Measurements from ENCODE around the gene EEF2.
A peak's percentile ranks its signal among the peaks of the same experiment; 100 is the strongest.
"Not testable (repeated sequence)": the region's sequence is repeated elsewhere in the genome, so short reads cannot be mapped to it uniquely, and the experiment has no call there.

EEF2 gene

DNA sequence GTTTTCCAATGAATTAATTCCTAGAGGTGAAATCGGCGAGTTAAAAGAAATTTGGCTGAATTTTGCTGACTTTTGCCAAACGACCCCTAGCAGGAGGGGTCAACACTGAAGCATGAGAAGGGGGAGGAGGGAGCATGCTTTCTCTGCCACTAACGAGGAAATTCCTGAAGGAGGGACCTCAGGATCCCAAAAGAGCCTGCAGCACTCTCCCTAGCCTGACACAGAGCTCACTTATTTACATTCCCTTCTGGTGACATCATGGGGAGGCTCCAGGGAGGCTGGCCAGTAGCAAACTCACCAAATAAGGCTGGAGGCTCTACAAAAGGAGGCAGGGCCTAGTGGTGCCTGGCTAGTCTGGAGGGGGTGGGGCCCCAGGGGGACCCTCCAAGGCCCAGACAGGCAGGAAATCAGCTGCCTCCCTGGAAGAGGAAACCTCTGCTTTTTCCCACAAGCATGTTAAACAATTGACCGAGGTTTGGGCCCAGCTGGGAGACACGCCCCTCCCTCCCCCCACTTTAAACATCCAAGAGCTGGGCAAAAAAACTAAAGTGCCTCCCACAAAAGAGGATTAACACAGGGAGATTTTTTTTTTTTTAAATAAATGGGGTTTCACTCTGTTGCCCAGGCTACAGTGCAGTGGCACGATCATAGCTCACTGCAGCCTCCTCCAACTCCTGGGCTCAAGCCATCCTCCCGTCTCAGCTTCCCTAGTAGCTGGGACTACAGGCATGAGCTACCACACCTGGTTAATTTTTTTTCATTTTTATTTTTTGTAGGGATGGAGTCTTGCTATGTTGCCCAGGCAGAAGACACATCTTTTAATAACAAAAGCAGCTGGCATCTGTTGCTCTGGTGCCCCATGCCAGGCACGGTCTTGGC, 16.5 kb downstream of the EEF2 start:
- peak; percentile 80 for DNase-seq

GRCh38 chr19:3967983-3968382, 17.3 kb downstream of the EEF2 start:
- DNase-seq, result not testable (repeated sequence)

- DNase-seq, result no peak
Observed at GRCh38 chr19:3966051-3967017, 18.9 kb downstream of the EEF2 start.

DNA sequence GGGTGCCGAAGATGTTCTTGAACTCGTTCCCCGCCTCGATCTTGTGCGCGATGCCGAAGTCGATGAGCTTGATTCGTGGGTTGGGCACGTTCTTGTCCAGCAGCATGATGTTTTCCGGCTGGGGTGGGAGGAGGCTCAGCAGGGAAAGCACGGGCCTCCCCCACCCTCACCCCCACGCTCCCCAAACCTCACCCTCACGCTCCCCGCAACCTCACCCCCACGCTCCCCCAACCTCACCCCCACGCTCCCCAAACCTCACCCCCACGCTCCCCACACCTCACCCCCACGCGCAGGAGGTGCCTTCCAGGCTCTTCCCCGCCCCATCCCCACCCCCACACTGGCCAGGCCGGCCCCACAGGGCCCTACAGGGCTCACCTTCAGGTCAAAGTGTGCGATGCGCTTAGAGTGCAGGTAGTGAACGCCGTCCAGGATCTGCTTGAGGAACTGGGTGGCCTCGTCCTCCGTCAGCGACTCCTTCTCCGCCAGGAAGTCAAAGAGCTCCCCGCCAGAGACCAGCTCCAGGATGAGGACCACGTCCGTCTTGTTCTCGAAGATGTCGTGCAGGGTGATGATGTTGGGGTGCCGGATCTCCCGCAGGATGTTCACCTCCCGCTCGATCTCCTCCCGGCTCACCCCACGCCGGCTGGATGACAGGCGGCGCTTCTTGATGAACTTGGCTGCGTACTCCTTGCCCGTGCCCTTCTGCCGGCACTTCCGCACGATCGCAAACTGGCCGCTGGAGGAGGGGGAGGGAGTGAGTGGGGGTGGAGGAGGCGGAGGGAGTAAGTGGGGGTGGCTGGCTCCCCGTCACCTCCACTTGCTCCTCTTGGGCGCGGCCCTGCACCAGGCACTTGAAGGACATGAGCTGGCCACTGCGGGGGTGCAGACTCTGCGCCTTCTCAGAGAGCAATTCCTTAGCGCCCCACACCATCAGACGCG, 20.7 kb downstream of the EEF2 start:
- no peak for DNase-seq

DNA sequence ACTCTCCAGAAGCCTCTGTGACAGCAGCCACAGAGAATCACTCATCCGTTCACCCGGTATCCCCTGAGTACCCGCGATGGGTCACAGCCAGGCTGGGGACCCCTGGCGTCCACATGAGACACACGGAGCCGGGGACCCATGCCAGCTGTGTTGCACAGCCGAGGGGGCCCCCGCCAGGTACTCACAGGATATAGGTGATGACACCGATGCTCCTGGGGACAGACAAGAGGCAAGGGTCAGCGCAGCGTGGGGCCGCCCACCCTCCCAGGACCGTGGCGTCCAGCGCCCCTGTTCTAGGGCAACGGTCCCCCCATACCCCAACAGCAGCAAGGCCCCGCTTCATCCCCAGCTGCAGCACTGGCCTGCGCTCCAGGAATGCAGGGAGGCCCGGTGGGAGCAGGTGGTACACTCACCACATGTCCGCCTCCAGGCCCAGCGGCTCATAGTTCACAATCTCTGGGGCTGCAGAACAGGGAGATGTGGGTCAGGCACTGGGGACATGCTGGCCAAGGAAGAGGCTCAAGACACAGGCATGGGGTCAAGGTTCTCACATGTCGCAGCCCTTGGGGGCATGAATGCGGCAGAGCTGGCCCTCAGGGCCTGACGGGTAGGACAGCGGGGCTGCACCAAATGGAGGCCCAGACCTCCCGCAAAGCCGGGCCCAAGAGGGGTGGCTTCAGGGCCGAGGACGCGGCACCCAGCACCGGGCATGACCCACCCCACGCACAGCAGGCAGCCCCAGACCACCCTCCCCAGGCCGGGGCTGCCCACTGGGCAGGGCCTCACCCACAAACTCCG, 21.6 kb downstream of the EEF2 start:
- DNase-seq, result no peak

DNA sequence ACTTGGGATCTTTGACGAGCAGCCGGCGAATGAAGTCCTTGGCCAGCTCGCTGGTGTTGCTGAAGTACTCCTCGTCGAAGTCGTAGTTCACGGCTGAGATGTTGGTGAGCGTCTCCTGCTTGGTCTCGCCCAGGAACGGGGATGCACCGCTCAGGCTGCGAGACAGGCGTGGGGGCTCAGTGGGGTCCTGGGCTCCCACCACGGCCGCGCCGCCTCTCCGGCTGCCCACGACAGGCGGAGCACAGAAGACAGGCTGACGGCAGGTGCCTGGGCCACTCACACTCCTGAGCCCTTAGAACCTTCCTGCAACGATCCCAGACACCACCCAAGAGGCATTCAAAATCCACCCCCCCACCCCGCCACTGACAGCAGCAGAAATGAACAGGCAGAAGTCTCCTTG, 24.3 kb downstream of the EEF2 start:
- no peak for DNase-seq

GRCh38 chr19:3959766-3960131, 25.5 kb downstream of the EEF2 start:
- DNase-seq, result no peak

DNA sequence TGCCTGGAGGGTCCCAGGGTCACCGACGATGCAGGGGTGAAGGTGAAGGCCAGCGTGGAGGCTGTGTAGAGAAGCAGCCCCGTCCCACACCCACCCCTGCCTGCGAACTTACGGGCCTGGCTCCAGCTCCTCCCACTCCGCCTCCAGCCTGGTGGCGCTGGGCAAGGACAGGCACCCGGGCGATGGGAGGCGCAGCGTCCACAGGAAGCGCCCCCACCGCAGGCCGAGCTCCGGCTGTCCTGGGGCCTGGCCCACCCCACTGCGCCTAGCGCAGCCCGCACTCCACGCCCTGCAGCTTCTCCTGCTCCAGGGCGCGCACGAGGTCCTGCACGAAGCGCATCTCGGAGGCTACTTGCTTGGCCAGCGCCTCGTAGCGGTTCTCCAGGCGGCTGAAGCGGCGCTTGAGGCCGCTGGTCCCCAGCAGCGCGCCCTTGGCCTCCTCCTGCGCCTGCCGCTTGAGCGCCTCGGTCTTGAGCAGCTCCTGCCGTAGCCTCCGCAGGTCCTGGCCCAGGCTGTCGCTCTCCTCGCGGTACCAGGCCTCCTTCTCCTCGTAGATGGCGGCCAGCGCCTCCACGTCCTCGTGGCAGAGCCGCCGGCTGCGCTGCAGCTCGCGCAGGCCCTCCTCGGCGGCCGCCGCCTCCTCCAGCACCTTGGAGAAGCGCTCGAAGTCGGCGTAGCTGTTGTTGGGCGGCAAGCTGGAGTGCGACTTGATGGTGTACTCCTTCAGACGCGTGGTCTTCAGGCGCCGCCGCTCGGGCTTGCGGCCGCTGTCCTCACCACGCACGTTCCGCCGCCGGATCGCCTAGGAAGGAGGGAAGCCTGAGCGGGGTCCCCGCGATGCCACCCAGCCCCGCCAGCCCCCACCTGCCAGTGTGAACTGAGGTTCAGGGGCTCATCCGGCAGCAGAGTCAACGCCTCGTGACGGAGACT, 26.2 kb downstream of the EEF2 start:
- DNase-seq, result no peak

DNA sequence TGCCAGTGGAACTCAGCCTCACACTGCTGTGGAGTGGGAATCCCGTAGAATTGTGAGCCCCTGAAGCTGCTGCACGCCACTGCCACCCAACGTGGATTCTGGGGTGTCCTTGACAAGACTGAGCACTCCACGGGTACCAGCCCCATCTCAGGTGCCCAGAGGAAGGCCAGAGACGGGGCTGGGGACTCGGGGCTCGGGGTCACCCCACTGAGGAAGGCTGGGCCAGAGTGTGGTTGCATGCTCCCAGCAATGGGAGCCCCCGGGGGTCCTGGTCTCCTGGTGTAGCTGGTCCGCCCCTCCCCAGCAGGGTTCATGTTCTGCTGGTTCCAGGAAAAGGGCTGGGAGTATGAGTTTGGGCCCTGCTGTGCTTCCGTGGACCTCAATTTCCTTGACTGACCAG, 29.6 kb downstream of the EEF2 start:
- DNase-seq, result no peak

GRCh38 chr19:3955276-3955675, 30.0 kb downstream of the EEF2 start:
- not testable (repeated sequence) for DNase-seq

- DNase-seq, result no peak
Observed at GRCh38 chr19:3954107-3954506, 31.2 kb downstream of the EEF2 start.

DNA sequence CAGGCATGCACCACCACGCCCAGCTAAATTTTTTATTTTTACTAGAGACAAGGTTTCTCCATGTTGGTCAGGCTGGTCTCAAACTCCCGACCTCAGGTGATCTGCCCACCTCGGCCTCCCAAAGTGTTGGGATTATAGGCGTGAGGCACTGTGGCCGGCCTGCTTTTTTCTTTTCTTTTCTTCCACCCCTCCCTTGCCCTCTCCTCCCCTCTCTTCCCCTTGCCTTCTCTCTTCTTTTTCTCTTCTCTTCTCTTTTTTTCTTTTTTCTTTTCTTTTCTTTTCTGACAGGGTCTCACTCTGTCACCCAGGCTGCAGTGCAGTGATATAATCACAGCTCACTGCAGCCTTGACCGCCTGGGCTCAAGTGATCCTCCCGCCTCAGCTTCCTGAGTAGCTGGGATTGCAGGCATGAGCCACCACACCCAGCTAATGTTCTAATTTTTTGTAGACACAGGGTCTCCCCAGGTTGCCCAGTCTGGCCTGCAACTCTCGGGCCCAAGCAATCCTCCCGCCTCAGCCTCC, 32.4 kb downstream of the EEF2 start:
- not testable (repeated sequence) for DNase-seq

DNA sequence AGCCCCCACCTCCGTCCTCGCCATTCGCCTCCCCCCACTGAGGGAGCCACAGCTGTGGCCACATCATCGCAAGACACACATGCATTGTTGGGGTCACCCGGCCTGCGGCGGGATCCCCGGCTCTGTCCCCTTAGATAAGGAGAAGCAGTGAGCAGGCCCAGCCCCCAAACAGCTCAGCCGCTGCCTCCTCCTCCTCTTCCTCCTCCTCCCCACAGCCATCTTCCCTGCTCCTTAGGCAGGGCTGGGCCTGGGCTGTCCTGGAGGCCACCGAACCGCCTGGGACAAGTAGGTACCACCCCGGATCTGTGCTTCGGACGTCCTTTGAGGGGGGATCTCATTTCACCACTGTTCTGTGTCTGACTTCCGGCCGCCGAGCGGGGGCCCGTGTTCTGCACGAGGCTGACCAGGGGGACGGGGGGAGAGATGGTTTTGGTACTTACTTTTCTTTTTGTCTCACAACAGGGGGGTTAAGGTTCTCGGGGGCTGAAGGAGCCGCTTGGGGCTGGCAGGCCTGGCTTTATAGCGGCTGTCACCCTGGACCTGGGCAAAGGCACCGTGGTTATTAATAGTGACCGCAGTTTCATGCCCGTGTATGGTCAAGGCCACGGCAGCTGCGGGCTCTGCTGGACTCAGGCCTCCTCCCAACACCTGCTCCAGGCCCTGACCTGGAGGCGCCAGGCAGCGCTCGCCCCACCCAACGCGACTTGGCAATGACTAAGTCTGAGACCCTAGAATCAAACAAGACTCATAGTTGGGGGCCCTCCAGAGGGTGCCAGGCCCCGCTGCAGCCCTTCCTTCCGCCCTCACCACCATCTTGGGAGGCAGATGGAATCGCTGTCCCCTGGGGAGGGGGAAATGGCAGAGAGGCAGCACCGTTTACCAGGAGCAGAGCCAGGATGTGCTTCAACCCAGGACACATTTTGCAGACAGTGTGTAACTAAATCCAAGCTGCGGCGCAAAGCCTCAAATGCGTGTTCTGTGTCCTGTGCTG, 34.1 kb downstream of the EEF2 start:
- DNase-seq, result no peak

DNA sequence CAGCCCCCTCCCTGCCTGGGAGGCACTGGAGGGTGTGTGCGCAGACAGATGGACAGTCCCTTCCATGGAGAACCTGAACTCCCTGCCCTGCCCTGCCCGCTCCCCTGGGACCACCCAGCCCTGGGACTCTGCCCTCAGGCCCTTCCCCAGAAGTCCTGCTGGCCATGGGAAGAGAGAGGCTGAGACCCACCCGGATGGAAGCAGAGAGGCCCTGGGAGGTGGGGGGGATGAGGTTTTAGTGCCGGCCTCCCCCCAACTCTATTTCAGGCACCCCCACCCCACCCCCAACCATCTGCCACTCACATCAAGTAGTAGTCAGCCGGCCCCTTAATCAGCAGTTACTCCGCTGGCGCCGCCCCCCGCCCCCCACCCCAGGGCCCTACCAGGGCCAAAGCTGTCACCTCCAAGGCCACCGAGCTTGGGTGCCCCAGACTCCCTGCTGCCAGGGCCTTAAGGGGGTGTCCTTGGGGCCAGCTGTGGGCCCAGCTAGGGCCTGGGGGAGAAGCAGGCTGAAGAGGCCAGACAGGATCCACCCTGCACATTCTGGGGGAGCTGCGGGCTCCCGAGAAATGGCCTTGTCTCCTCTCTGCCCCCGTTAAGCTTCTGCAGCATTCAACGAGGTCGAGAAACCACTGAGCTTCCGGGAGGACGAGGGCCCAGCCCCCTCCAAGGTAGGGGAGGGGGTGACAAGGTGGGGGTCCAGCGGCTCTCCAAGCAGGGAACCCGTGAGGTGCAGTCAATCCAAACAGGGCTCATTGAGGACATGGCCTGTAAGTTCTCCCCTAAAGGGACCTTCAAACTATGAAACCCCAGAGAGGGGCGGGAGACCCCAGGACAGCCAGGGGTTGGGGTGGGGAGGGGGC, 35.0 kb downstream of the EEF2 start:
- DNase-seq, result no peak

DNA sequence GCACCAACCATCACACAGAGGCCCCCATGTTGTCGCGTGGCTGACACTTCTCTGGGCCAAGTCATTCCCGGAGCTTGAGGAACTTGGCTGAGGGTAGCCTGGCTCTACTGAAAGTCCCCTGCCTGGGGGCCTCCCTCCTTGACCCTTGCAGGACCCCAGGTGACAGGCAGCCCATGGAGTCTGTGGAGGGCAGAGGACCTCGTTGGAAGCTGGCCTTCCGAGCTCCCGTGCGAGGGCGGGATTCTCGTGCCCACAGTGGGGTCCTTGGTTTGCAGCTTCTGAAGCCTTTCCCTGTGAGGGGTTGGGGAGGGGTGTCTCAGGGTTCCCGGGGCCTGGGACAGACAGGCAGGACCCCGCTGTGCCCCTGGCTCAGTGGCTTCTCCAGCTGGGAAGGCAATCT, 36.0 kb downstream of the EEF2 start:
- no peak for DNase-seq

DNA sequence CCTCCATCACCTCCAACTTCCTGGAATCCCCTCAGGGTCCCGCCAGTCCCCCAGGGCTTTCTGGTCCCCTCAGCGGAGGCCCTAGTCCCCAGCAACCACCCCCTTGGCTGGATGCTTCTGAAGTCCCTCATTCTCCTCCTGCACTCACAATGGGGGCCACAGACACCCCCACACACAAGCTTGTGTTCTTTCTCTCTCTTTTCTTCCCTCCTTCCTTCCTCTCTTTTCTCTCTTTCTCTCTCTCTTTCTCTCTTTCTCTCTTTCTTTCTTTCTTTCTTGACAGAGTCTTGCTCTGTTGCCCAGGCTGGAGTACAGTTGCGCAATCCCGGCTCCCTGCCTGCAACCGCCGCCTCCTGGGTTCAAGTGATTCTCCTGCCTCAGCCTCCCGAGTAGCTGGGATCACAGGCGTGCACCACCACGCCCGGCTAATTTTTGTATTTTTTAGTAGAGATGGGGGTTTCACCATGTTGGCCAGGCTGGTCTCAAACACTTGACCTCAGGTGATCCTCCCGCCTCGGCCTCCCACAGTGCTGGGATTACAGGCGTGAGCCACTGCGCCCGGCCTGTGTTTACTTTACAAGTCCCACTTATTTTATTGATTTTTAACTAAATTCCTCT, 37.8 kb downstream of the EEF2 start:
- DNase-seq, result not testable (repeated sequence)

DNA sequence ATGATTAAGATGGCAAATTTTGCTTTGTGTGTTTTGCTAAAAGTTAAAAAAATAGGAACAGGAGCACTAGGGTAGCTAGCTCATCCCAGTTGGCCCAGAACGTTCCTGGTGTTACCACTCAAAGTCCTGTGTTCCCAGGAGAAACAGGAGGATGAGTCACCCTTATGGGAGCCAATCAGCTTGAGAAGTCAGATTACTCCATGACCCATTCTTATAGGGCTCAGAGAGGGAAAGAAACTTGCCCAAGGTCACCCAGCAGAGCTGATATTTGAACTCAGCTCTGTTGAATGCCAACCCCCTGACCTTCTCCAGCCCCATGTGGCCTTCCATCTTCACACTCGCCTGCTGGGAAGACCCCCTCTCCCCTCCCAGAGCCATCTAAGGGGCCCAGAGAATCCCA, 39.4 kb downstream of the EEF2 start:
- DNase-seq, result no peak

Data from right forelimb (tissue), 1 donor.